Liver (tissue), 9 donors: ENCODE data around the gene NME8. TPM values are rescaled to one million over a fixed set of nuclear protein-coding genes. Genes with fewer than 3 reads are reported as not detected.

Experiments
- DNase-seq: peaks from one replicate; pipeline ENCODE4 v3.0.0-alpha.2; 2017; ENCODE audit warnings: low spot score
- H3K27ac ChIP-seq, 2 donors: one replicate each; pipeline ENCODE4 v1.7.0; 2013; ENCODE audit warnings: inconsistent platforms in 2 of 2, low read length in 2 of 2, control low read depth in 1 of 2, low read depth in 1 of 2, mild to moderate bottlenecking in 1 of 2
- H3K27me3 ChIP-seq, 4 donors: one replicate each; pipeline versions ENCODE4 v1.6.1 to v1.7.0; 2013; ENCODE audit warnings: low read length in 3 of 4, inconsistent platforms in 1 of 4, mild to moderate bottlenecking in 1 of 4, moderate library complexity in 1 of 4; ENCODE audit not compliant: control insufficient read depth in 4 of 4, insufficient read depth in 4 of 4
- H3K36me3 ChIP-seq, 4 donors: one replicate each; pipeline versions ENCODE4 v1.6.1 to v1.7.0; 2013; ENCODE audit warnings: low read length in 3 of 4, mild to moderate bottlenecking in 3 of 4, low read depth in 1 of 4, moderate library complexity in 1 of 4; ENCODE audit not compliant: control insufficient read depth in 4 of 4, insufficient read depth in 3 of 4
- H3K4me1 ChIP-seq, 4 donors: one replicate each; pipeline versions ENCODE4 v1.6.1 to v1.7.0; 2013; ENCODE audit warnings: low read length in 3 of 4, mild to moderate bottlenecking in 3 of 4, moderate library complexity in 1 of 4; ENCODE audit not compliant: control insufficient read depth in 4 of 4, insufficient read depth in 4 of 4
- H3K4me3 ChIP-seq, 3 donors: one replicate each; pipeline versions ENCODE4 v1.6.1 to v1.7.0; 2013; ENCODE audit warnings: low read length in 3 of 3, control low read depth in 1 of 3, low read depth in 1 of 3, mild to moderate bottlenecking in 1 of 3
- H3K9ac ChIP-seq, 2 donors: one replicate each; pipeline ENCODE4 v1.7.0; 2013; ENCODE audit warnings: low read length in 2 of 2, mild to moderate bottlenecking in 2 of 2, moderate library complexity in 2 of 2, control low read depth in 1 of 2, low read depth in 1 of 2
- H3K9me3 ChIP-seq, 4 donors: one replicate each; pipeline versions ENCODE4 v1.6.1 to v1.7.0; 2013; ENCODE audit warnings: low read length in 3 of 4; ENCODE audit not compliant: control insufficient read depth in 4 of 4
- FOXA1 ChIP-seq: IDR thresholded peaks from 2 replicates; pipeline ENCODE4 v1.6.1; 2016; ENCODE audit warnings: antibody characterized with exemption
- FOXA2 ChIP-seq: IDR thresholded peaks from 2 replicates; pipeline ENCODE4 v1.6.1; 2016; ENCODE audit warnings: antibody characterized with exemption
- GABPA ChIP-seq, 2 donors: IDR thresholded peaks in 1 of 2; conservative IDR thresholded peaks in 1 of 2; 2 replicates each; pipeline ENCODE4 v1.6.1; 2016; ENCODE audit warnings: antibody characterized with exemption in 2 of 2, mild to moderate bottlenecking in 1 of 2, moderate library complexity in 1 of 2
- HNF4A ChIP-seq, 2 donors: conservative IDR thresholded peaks; 2 replicates each; pipeline ENCODE4 v1.6.1; 2016; ENCODE audit warnings: antibody characterized with exemption in 2 of 2, mild to moderate bottlenecking in 2 of 2
- HNF4G ChIP-seq: IDR thresholded peaks from 2 replicates; pipeline ENCODE4 v1.6.1; 2016; ENCODE audit warnings: antibody characterized with exemption
- JUND ChIP-seq, 2 donors: IDR thresholded peaks; 2 replicates each; pipeline ENCODE4 v1.6.1; 2016; ENCODE audit warnings: antibody characterized with exemption in 2 of 2
- NR2F2 ChIP-seq: IDR thresholded peaks from 2 replicates; pipeline ENCODE4 v1.6.1; 2016; ENCODE audit warnings: antibody characterized with exemption
- RAD21 ChIP-seq, 2 donors: IDR thresholded peaks; 2 replicates each; pipeline ENCODE4 v1.6.1; 2016; ENCODE audit warnings: antibody characterized with exemption in 2 of 2, mild to moderate bottlenecking in 2 of 2
- RXRA ChIP-seq, 2 donors: IDR thresholded peaks; 2 replicates each; pipeline ENCODE4 v1.6.1; 2017 to 2018; ENCODE audit warnings: antibody characterized with exemption in 2 of 2, mild to moderate bottlenecking in 1 of 2
- SP1 ChIP-seq: IDR thresholded peaks from 2 replicates; pipeline ENCODE4 v1.6.1; 2018; ENCODE audit warnings: antibody characterized with exemption, mild to moderate bottlenecking
- TAF1 ChIP-seq: conservative IDR thresholded peaks from 2 replicates; pipeline ENCODE4 v1.6.1; 2016; ENCODE audit warnings: antibody characterized with exemption, mild to moderate bottlenecking
- YY1 ChIP-seq: IDR thresholded peaks from 2 replicates; pipeline ENCODE4 v1.6.1; 2016; ENCODE audit warnings: antibody characterized with exemption, mild to moderate bottlenecking
- WGBS: extraction: QIAGEN DNeasy Blood & Tissue Kit; methylation state at CpG from one replicate; pipeline ENCODE4 v1.1.7; 2013; 5-methylcytosine and 5-hydroxymethylcytosine counted together
- polyA plus RNA-seq, 2 donors: library from polyadenylated mRNA; stranded (reverse) in 1 of 2; unstranded in 1 of 2; fragments of 200-250 nt in 1 of 2; fragments of >200 nt in 1 of 2; fragmentation: Nextera tagmentation in 1 of 2; extraction: Ambion mirVana in 1 of 2; gene quantifications; one replicate each; pipeline versions ENCODE4 v1.2.1 to v1.2.3, GENCODE V29; 2013 to 2015
- total RNA-seq, 2 donors: library from RNA; depleted of rRNA; stranded (reverse); fragments of >200 nt; gene quantifications; one replicate each; pipeline ENCODE4 v1.2.3, GENCODE V29; 2014
- TF ChIP-seq, protein P1 (sequence below): IDR thresholded peaks from 2 replicates; pipeline ENCODE4 v1.6.1; 2016; ENCODE audit warnings: antibody characterized with exemption
- TF ChIP-seq, protein P2 (sequence below): fragments of 150-350 bp; IDR thresholded peaks from 2 replicates; pipeline ENCODE4 v1.5.1; 2017; ENCODE audit warnings: improper control_type of control experiment, low read depth, low read length; ENCODE audit not compliant: missing input control
- TF ChIP-seq, protein P3 (sequence below): IDR thresholded peaks from 2 replicates; pipeline ENCODE4 v1.6.1; 2016; ENCODE audit warnings: antibody characterized with exemption
- TF ChIP-seq, protein P4 (sequence below): IDR thresholded peaks from 2 replicates; pipeline ENCODE4 v1.6.1; 2016; ENCODE audit warnings: antibody characterized with exemption
- TF ChIP-seq, protein P5 (sequence below): IDR thresholded peaks from 2 replicates; pipeline ENCODE4 v1.6.1; 2016; ENCODE audit warnings: antibody characterized with exemption, mild to moderate bottlenecking
- donor health status: healthy.
- donor health status: healthy.
- donor health status: healthy.
- donor health status: healthy.
- donor health status: healthy.

The NME8 gene
- total and polyA plus RNA-seq, 4 donors, result 0.08 to 0.09 TPM; not detected in 2

DNA sequence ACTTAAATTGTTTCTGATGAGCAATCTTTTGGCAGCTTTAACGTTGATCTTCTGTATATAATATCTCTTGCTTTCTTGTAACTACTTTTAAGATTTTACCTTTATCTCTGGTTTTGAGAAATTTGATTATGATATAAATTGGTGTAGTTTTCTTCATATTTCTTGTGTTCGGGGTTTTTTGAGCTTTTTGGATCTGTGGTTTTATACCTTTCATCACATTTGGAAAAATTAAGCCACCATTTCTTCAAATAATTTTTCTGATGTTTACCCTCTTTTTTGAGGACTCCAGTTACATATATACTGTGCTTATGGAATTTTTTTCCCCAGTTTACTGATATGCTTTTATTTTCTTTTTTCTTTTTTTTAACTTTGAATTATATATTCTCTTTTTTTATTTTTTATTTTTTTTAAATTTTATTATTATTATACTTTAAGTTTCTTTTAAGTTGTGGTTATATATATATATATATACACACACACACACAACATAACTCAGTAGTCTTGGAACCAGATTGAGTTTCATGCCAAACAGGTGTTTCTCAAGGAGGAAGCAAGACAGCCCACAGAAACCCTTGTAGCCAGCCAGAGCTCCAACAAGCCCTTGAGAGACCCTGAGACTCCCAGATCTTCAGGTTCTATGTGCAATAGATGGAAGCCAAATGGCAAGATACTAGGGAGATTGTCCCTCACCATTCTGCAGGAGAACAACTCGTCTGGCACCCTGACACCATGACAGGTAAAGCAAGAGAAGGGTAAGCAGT, 27.5 kb upstream of the NME8 start:
- Histone ChIP-seq H3K27ac (no peak overlapping the region), H3K36me3 (no peaks in the 10 kb centered on the region), H3K4me3 (no peak overlapping the region), H3K9me3 (peaks cover 0 to 4% (median 3%) of the 10 kb centered on the region in 4 donors), H3K9ac (no peak overlapping the region), H3K27me3 (no peaks in the 10 kb centered on the region), H3K4me1 (no peaks in the 10 kb centered on the region)
- TF ChIP-seq, protein P1, sequence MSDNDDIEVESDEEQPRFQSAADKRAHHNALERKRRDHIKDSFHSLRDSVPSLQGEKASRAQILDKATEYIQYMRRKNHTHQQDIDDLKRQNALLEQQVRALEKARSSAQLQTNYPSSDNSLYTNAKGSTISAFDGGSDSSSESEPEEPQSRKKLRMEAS, result no peak
- TF ChIP-seq JUND (IDR thresholded peaks at IDR 0.05) (no peak), SP1 (no peak), RAD21 (IDR thresholded peaks at IDR 0.05) (no peak), FOXA1 (no peak), HNF4A (conservative IDR thresholded peaks at IDR 0.05) (no peak), GABPA (IDR thresholded peaks at IDR 0.05 in 1 of 2, conservative IDR thresholded peaks at IDR 0.05 in 1 of 2) (no peak)
- TF ChIP-seq, protein P2, sequence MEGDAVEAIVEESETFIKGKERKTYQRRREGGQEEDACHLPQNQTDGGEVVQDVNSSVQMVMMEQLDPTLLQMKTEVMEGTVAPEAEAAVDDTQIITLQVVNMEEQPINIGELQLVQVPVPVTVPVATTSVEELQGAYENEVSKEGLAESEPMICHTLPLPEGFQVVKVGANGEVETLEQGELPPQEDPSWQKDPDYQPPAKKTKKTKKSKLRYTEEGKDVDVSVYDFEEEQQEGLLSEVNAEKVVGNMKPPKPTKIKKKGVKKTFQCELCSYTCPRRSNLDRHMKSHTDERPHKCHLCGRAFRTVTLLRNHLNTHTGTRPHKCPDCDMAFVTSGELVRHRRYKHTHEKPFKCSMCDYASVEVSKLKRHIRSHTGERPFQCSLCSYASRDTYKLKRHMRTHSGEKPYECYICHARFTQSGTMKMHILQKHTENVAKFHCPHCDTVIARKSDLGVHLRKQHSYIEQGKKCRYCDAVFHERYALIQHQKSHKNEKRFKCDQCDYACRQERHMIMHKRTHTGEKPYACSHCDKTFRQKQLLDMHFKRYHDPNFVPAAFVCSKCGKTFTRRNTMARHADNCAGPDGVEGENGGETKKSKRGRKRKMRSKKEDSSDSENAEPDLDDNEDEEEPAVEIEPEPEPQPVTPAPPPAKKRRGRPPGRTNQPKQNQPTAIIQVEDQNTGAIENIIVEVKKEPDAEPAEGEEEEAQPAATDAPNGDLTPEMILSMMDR, result no peak
- TF ChIP-seq, protein P3, sequence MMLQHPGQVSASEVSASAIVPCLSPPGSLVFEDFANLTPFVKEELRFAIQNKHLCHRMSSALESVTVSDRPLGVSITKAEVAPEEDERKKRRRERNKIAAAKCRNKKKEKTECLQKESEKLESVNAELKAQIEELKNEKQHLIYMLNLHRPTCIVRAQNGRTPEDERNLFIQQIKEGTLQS, result no peak
- 69% methylated on average over 3 of the region's 3 CpGs for WGBS
- DNase-seq, result no peak

DNA sequence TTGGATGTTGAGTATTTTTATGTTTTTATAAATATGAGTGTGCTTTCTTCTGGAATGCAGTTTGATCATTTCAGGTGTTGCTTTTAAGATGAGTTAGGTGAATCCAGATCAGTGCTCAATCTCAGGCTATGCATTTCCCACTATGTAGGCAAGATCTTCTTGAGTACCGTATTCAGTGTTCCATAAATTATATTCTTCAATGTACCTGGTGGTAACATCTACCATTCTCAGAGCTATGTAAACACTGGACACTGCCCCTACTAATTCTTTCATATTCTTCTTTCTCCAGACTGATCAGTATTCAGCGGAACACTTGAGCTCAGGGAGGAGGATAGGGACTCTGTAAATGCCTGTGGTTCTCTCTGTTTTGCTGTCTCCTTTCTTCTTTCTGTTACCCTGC, 25.5 kb upstream of the NME8 start:
- no peaks in the 10 kb centered on the region for H3K4me1 ChIP-seq
- no peak overlapping the region for H3K4me3 ChIP-seq
- WGBS, result 94% methylated on average over 2 of the region's 2 CpGs
- no peak for TF ChIP-seq HNF4A (conservative IDR thresholded peaks at IDR 0.05)
- TF ChIP-seq RXRA (IDR thresholded peaks at IDR 0.05), result no peak
- TF ChIP-seq, protein P2, result no peak
- no peak for TF ChIP-seq NR2F2
- TF ChIP-seq FOXA2, result no peak
- TF ChIP-seq, protein P1, result no peak
- TF ChIP-seq YY1, result no peak
- TF ChIP-seq JUND (IDR thresholded peaks at IDR 0.05), result no peak
- TF ChIP-seq HNF4G, result no peak
- TF ChIP-seq, protein P4, sequence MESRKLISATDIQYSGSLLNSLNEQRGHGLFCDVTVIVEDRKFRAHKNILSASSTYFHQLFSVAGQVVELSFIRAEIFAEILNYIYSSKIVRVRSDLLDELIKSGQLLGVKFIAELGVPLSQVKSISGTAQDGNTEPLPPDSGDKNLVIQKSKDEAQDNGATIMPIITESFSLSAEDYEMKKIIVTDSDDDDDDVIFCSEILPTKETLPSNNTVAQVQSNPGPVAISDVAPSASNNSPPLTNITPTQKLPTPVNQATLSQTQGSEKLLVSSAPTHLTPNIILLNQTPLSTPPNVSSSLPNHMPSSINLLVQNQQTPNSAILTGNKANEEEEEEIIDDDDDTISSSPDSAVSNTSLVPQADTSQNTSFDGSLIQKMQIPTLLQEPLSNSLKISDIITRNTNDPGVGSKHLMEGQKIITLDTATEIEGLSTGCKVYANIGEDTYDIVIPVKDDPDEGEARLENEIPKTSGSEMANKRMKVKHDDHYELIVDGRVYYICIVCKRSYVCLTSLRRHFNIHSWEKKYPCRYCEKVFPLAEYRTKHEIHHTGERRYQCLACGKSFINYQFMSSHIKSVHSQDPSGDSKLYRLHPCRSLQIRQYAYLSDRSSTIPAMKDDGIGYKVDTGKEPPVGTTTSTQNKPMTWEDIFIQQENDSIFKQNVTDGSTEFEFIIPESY, result no peak
- TF ChIP-seq TAF1, result no peak
- TF ChIP-seq FOXA1, result no peak
- TF ChIP-seq SP1, result no peak
- TF ChIP-seq, protein P5, sequence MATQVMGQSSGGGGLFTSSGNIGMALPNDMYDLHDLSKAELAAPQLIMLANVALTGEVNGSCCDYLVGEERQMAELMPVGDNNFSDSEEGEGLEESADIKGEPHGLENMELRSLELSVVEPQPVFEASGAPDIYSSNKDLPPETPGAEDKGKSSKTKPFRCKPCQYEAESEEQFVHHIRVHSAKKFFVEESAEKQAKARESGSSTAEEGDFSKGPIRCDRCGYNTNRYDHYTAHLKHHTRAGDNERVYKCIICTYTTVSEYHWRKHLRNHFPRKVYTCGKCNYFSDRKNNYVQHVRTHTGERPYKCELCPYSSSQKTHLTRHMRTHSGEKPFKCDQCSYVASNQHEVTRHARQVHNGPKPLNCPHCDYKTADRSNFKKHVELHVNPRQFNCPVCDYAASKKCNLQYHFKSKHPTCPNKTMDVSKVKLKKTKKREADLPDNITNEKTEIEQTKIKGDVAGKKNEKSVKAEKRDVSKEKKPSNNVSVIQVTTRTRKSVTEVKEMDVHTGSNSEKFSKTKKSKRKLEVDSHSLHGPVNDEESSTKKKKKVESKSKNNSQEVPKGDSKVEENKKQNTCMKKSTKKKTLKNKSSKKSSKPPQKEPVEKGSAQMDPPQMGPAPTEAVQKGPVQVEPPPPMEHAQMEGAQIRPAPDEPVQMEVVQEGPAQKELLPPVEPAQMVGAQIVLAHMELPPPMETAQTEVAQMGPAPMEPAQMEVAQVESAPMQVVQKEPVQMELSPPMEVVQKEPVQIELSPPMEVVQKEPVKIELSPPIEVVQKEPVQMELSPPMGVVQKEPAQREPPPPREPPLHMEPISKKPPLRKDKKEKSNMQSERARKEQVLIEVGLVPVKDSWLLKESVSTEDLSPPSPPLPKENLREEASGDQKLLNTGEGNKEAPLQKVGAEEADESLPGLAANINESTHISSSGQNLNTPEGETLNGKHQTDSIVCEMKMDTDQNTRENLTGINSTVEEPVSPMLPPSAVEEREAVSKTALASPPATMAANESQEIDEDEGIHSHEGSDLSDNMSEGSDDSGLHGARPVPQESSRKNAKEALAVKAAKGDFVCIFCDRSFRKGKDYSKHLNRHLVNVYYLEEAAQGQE, result no peak
- TF ChIP-seq, protein P3, result no peak
- no peak for DNase-seq
- H3K9ac ChIP-seq, result no peak overlapping the region
- peaks cover 0 to 3% (median 0%) of the 10 kb centered on the region in 4 donors for H3K27me3 ChIP-seq
- peaks cover 0 to 4% (median 3%) of the 10 kb centered on the region in 4 donors for H3K9me3 ChIP-seq
- H3K27ac ChIP-seq, result no peak overlapping the region
- no peaks in the 10 kb centered on the region for H3K36me3 ChIP-seq
